Measurements from ENCODE around the gene WBP1.

- TF ChIP-seq POLR2A (IDR thresholded peaks at IDR 0.05; ENCODE audit: low read depth): no peak
- no peak for TF ChIP-seq CTCF (IDR thresholded peaks at IDR 0.05)
- no peak for TF ChIP-seq POLR2AphosphoS5 (IDR thresholded peaks at IDR 0.05)
- TF ChIP-seq EP300 (IDR thresholded peaks at IDR 0.05): no peak
Observed at GRCh38 chr2:74498500-74499266, 40.4 kb downstream of the WBP1 start.

All from esophagus muscularis mucosa (tissue), 4 donors.